ENCODE data around the gene DBH.

The DBH gene

GRCh38 chr9:133638076-133638475 lies 1.9 kb downstream of the DBH start:
- TF ChIP-seq, protein P1, sequence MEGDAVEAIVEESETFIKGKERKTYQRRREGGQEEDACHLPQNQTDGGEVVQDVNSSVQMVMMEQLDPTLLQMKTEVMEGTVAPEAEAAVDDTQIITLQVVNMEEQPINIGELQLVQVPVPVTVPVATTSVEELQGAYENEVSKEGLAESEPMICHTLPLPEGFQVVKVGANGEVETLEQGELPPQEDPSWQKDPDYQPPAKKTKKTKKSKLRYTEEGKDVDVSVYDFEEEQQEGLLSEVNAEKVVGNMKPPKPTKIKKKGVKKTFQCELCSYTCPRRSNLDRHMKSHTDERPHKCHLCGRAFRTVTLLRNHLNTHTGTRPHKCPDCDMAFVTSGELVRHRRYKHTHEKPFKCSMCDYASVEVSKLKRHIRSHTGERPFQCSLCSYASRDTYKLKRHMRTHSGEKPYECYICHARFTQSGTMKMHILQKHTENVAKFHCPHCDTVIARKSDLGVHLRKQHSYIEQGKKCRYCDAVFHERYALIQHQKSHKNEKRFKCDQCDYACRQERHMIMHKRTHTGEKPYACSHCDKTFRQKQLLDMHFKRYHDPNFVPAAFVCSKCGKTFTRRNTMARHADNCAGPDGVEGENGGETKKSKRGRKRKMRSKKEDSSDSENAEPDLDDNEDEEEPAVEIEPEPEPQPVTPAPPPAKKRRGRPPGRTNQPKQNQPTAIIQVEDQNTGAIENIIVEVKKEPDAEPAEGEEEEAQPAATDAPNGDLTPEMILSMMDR (conservative IDR thresholded peaks at IDR 0.05; ENCODE audit: low read depth, low read length), result no peak
- no peak overlapping the region for H3K4me3 ChIP-seq (ENCODE audit: low read depth, low read length)
- peak; percentile 2 for DNase-seq (ENCODE audit: low read depth)

- TF ChIP-seq, protein P1 (conservative IDR thresholded peaks at IDR 0.05; ENCODE audit: low read depth, low read length), result no peak
- no peak for DNase-seq (ENCODE audit: low read depth)
- no peak overlapping the region for H3K4me3 ChIP-seq (ENCODE audit: low read depth, low read length)
Observed at GRCh38 chr9:133638711-133639110, 2.5 kb downstream of the DBH start.

GRCh38 chr9:133639613-133640012 lies 3.5 kb downstream of the DBH start:
- H3K4me3 ChIP-seq (ENCODE audit: low read depth, low read length), result no peak overlapping the region
- TF ChIP-seq, protein P1 (conservative IDR thresholded peaks at IDR 0.05; ENCODE audit: low read depth, low read length), result no peak
- no peak for DNase-seq (ENCODE audit: low read depth)

- no peak overlapping the region for H3K4me3 ChIP-seq (ENCODE audit: low read depth, low read length)
- TF ChIP-seq, protein P1 (conservative IDR thresholded peaks at IDR 0.05; ENCODE audit: low read depth, low read length), result no peak
- no peak for DNase-seq (ENCODE audit: low read depth)
Observed at GRCh38 chr9:133640160-133640559, 4.0 kb downstream of the DBH start.

GRCh38 chr9:133640580-133641395 lies 4.6 kb downstream of the DBH start:
- H3K4me3 ChIP-seq (ENCODE audit: low read depth, low read length), result no peak overlapping the region
- TF ChIP-seq, protein P1 (conservative IDR thresholded peaks at IDR 0.05; ENCODE audit: low read depth, low read length), result no peak
- no peak for DNase-seq (ENCODE audit: low read depth)

DNA sequence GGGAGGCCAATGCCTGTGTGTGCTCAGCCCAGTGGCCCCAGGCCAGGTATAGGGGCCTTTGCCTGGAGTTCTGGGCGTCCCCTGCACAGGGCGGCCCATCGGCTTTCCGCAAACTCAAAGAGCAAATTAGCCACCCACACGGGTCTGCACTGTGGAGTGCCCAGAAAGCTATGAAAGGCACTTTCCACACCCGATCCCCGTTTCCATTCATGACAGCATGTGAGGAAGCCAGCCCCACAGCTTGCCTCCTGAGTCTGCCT lies 5.2 kb downstream of the DBH start:
- H3K4me3 ChIP-seq (ENCODE audit: low read depth, low read length), result no peak overlapping the region
- TF ChIP-seq, protein P1 (conservative IDR thresholded peaks at IDR 0.05; ENCODE audit: low read depth, low read length), result no peak
- DNase-seq (ENCODE audit: low read depth), result no peak
